ENCODE data around the gene NUDT14. TPM values are rescaled to one million over a fixed set of nuclear protein-coding genes. Genes with fewer than 3 reads are reported as not detected.

The NUDT14 gene
- total RNA-seq, 1 experiment from 2014 or later = 31.8 TPM

DNA sequence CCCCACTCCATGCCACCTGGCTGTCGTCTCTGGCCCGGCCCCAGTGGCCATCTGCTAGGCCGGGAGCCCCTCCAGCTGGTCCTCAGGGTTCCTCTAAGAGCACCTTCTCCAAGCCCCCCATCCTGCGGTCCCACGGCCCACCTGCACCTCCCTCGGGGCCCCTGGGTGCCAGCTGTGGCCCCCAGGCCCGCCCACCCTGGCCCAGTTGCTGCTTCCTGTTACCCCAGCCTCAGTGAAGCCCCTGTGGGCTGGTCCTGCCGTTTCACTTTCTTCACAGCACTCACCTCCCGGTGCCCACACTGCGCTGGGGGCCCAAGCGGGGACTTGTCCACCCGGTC lies 27.6 kb upstream of the NUDT14 start:
- Histone ChIP-seq H3K27ac (no peak overlapping the region), H3K4me1 (replicated peaks) (no peaks in the 10 kb centered on the region), H3K9me3 (replicated peaks) (no peaks in the 10 kb centered on the region), H3K4me3 (no peak overlapping the region), H3K36me3 (peaks cover 4% of the 10 kb centered on the region; the same call in 1 of the 2 replicates), H3K27me3 (replicated peaks) (no peaks in the 10 kb centered on the region)
- no peak for DNase-seq (ENCODE audit: low read depth in 1 of 2, low spot score in 2 of 2)

GRCh38 chr14:105207996-105208737 lies 27.1 kb upstream of the NUDT14 start:
- Histone ChIP-seq H3K27me3 (replicated peaks) (no peaks in the 10 kb centered on the region), H3K9me3 (replicated peaks) (no peaks in the 10 kb centered on the region), H3K36me3 (peaks cover 4% of the 10 kb centered on the region; the same call in 1 of the 2 replicates), H3K4me1 (replicated peaks) (peaks cover 1% of the 10 kb centered on the region), H3K4me3 (no peak overlapping the region), H3K27ac (no peak overlapping the region)
- DNase-seq (ENCODE audit: low read depth in 1 of 2, low spot score in 2 of 2) = no peak

DNA sequence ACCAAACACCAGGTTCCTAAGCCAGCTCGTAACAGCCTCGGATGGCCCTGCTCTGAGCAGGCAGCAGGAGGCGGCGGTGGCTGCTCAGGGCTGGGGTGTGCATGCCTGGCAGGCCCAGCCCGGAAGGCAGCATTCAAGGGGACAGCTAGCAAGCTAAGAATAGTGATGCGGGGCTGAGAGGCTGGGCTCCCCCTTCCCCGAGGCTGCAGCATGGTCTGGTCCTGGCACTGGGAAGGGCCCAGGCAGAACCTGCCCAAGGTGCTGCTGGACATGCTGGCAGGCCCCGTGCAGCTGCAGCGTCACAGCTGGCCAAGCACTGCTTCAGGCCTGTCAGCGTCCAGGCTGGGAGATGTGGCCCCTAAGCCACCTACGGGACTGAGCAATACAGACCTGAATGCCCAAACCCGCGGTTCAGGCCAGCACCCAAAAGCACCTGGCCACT lies 26.4 kb upstream of the NUDT14 start:
- peaks cover 4% of the 10 kb centered on the region; the same call in 1 of the 2 replicates for H3K36me3 ChIP-seq
- H3K4me3 ChIP-seq = no peak overlapping the region
- H3K27ac ChIP-seq = no peak overlapping the region
- DNase-seq (ENCODE audit: low read depth in 1 of 2, low spot score in 2 of 2) = no peak
- no peaks in the 10 kb centered on the region for H3K9me3 ChIP-seq (replicated peaks)
- no peaks in the 10 kb centered on the region for H3K27me3 ChIP-seq (replicated peaks)
- peaks cover 8% of the 10 kb centered on the region for H3K4me1 ChIP-seq (replicated peaks)

DNA sequence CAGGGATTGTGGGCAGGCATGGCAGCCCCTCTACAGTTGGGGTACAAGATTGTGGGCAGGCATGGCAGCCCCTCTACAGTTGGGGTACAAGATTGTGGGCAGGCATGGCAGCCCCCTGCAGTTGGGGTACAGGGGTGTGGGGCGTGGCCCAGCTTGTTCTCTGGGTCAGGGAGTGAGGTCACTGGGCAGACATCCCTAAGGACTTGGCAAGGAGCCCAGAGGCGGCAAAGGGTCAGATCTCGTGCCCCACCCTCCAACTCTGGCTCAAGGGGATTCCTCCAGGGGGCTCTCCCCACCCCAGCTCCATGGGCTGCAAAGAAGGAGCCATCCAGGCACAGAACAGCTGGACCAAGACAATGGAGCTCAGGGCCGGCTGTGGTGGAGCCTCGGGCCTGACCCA lies 25.8 kb upstream of the NUDT14 start:
- no peak overlapping the region for H3K27ac ChIP-seq
- H3K27me3 ChIP-seq (replicated peaks) = no peaks in the 10 kb centered on the region
- DNase-seq (ENCODE audit: low read depth in 1 of 2, low spot score in 2 of 2) = no peak

DNA sequence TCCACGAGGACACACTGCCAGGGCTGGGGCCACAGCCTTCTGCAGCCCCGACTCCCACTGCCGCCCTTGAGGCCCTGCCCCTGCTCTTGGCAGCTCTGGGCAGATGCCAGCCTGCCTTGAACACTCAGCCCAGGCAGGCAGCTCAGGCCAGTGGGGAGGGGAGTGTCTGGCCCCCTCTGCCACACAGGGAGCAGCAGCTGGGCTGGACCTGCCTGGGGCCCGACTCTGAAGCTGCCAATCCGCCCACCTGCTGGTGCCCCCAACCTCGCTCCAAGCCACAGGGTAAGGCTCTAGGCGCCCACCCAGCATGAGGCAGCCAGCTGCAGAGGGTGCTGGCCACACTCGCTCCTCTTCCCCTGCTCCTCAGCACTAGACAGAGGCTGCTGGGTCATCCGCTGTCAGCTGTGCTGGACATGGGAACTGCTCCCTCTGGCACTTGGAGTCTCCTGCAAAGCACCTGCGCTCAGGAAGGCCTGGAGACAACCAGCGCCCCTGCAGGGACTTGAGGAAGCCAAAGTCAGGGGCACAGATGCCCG lies 24.6 kb upstream of the NUDT14 start:
- peaks cover 4% of the 10 kb centered on the region; the same call in 1 of the 2 replicates for H3K36me3 ChIP-seq
- DNase-seq (ENCODE audit: low read depth in 1 of 2, low spot score in 2 of 2) = peak in 1 of 2 experiments; percentile 8
- no peak overlapping the region for H3K4me3 ChIP-seq
- no peaks in the 10 kb centered on the region for H3K27me3 ChIP-seq (replicated peaks)
- no peaks in the 10 kb centered on the region for H3K9me3 ChIP-seq (replicated peaks)
- no peak overlapping the region for H3K27ac ChIP-seq
- H3K4me1 ChIP-seq (replicated peaks) = peaks cover 26% of the 10 kb centered on the region

More for the DNA sequence above, 25.8 kb upstream of the NUDT14 start:
- H3K36me3 ChIP-seq = peaks cover 4% of the 10 kb centered on the region; the same call in 1 of the 2 replicates
- H3K4me1 ChIP-seq (replicated peaks) = peaks cover 14% of the 10 kb centered on the region
- no peaks in the 10 kb centered on the region for H3K9me3 ChIP-seq (replicated peaks)
- no peak overlapping the region for H3K4me3 ChIP-seq

DNA sequence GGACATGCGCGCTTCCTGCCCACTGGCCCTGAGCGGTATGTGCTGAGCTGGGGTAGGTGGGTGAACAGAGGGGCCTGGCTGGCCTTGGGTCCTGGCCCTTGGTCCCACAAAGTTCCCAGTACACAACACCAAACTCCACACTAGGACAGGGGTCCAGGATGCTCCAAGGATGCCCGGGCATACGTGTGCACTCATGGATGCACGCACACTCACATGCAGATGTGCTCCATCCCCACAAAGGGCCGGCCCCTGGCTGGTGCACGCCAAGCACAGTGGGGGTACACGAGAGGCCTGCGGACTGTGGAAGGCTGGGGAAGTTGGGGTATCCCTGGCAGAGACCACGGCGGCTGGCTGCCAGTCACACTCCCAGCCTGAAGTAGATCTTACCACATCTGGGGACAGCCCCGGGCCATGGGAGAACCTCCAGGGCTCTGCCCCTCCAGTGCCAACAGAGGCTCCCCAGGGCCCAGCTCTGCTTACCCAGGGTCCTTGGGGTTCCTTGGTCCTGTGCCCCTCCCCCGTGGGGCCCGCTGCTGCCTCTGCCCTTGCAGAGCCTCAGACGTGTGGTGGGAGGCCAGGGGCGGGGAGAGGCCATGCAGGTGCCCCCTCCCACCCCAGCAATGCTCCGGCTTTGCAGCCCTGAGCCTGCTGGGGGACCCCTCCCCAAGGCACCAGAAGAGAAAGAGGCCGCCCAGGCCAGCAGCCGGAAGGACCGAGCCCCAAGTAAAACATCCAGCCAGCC lies 24.0 kb upstream of the NUDT14 start:
- Histone ChIP-seq H3K36me3 (peaks cover 2% of the 10 kb centered on the region; the same call in 1 of the 2 replicates), H3K27ac (no peak overlapping the region), H3K27me3 (replicated peaks) (no peaks in the 10 kb centered on the region), H3K4me3 (no peak overlapping the region), H3K4me1 (replicated peaks) (peaks cover 28% of the 10 kb centered on the region), H3K9me3 (replicated peaks) (no peaks in the 10 kb centered on the region)
- no peak for DNase-seq (ENCODE audit: low read depth in 1 of 2, low spot score in 2 of 2)

GRCh38 chr14:105204206-105204930 lies 23.3 kb upstream of the NUDT14 start:
- H3K27me3 ChIP-seq (replicated peaks) = no peaks in the 10 kb centered on the region
- peaks cover 35% of the 10 kb centered on the region for H3K4me1 ChIP-seq (replicated peaks)
- H3K36me3 ChIP-seq = no peaks in the 10 kb centered on the region
- DNase-seq (ENCODE audit: low read depth in 1 of 2, low spot score in 2 of 2) = no peak
- no peak overlapping the region for H3K27ac ChIP-seq
- H3K9me3 ChIP-seq (replicated peaks) = no peaks in the 10 kb centered on the region
- no peak overlapping the region for H3K4me3 ChIP-seq

GRCh38 chr14:105203701-105204100 lies 22.6 kb upstream of the NUDT14 start:
- peaks cover 42% of the 10 kb centered on the region for H3K4me1 ChIP-seq (replicated peaks)
- no peaks in the 10 kb centered on the region for H3K27me3 ChIP-seq (replicated peaks)
- H3K36me3 ChIP-seq = no peaks in the 10 kb centered on the region
- no peak for DNase-seq (ENCODE audit: low read depth in 1 of 2, low spot score in 2 of 2)
- H3K27ac ChIP-seq = no peak overlapping the region
- H3K9me3 ChIP-seq (replicated peaks) = no peaks in the 10 kb centered on the region
- H3K4me3 ChIP-seq = no peak overlapping the region

DNA sequence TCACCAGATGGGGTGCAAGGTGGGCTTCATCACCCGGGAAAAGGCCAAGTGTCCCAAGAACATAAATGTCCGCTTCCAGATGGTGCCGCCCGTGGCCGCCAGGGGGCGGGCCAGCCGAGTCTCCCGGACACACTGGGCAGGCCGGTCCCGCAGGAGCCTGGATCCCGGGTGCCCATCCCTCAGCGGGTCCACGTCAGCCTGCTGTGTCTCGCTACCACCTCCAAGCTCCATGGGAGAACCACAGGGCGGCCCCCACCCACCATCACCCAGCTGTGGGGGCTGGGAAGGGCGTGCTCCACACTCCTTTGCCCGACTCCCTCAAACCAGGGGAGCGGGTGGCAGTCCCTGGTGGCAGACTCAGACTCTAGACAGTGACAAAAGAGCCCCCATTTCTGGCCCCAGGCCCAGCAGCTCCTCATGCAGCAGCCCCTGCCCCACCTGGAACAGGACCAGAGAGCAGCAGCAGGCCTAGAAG lies 22.0 kb upstream of the NUDT14 start:
- no peaks in the 10 kb centered on the region for H3K9me3 ChIP-seq (replicated peaks)
- peaks cover 48% of the 10 kb centered on the region for H3K4me1 ChIP-seq (replicated peaks)
- H3K27me3 ChIP-seq (replicated peaks) = no peaks in the 10 kb centered on the region
- H3K4me3 ChIP-seq = no peak overlapping the region
- DNase-seq (ENCODE audit: low read depth in 1 of 2, low spot score in 2 of 2) = peak; percentile 69 to 80
- H3K27ac ChIP-seq = no peak overlapping the region
- H3K36me3 ChIP-seq = no peaks in the 10 kb centered on the region

DNA sequence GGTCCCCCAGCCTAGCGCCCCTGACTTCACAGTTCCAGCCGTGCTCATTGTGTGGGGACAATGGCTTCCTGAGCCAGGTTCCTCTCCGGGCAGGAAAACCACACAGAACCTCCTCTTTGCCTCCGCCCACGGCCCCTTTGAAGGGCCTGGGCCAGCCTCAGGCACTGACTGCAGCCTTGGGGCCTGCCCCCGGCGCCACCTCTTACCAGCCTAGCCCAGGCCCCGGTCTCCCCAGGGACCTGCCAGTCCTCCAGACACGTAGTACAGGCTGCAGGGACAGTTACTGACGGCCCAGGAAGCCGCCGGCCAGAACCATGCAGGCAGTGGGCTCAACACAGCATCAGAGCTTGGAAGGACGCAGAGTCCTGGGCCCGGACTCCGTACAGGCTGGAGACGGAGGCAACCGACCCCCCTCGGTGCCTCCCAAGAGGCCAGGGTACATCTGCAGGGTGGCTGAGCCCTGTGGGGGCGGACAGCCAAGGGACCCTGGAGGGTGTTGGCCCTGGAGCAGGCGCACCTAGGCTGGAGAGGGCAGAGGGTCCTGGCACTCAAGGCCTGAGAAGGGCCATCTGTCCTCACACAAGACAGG lies 20.9 kb upstream of the NUDT14 start:
- DNase-seq (ENCODE audit: low read depth in 1 of 2, low spot score in 2 of 2) = peak in 1 of 2 experiments; percentile 36
- H3K9me3 ChIP-seq (replicated peaks) = no peaks in the 10 kb centered on the region
- H3K27ac ChIP-seq = peak overlapping the region; percentile 44; the same call in 1 of the 2 replicates
- H3K27me3 ChIP-seq (replicated peaks) = no peaks in the 10 kb centered on the region
- H3K36me3 ChIP-seq = no peaks in the 10 kb centered on the region
- peaks cover 59% of the 10 kb centered on the region for H3K4me1 ChIP-seq (replicated peaks)
- no peak overlapping the region for H3K4me3 ChIP-seq

GRCh38 chr14:105201156-105201924 lies 20.2 kb upstream of the NUDT14 start:
- no peak for DNase-seq (ENCODE audit: low read depth in 1 of 2, low spot score in 2 of 2)

GRCh38 chr14:105200641-105201040 lies 19.5 kb upstream of the NUDT14 start:
- Histone ChIP-seq H3K36me3 (no peaks in the 10 kb centered on the region), H3K9me3 (replicated peaks) (no peaks in the 10 kb centered on the region), H3K27me3 (replicated peaks) (no peaks in the 10 kb centered on the region), H3K4me1 (replicated peaks) (peaks cover 72% of the 10 kb centered on the region), H3K4me3 (no peak overlapping the region), H3K27ac (no peak overlapping the region)
- no peak for DNase-seq (ENCODE audit: low read depth in 1 of 2, low spot score in 2 of 2)

More at GRCh38 chr14:105201156-105201924, 20.2 kb upstream of the NUDT14 start:
- no peaks in the 10 kb centered on the region for H3K9me3 ChIP-seq (replicated peaks)
- no peak overlapping the region for H3K4me3 ChIP-seq
- H3K27me3 ChIP-seq (replicated peaks) = no peaks in the 10 kb centered on the region
- H3K36me3 ChIP-seq = no peaks in the 10 kb centered on the region
- H3K4me1 ChIP-seq (replicated peaks) = peaks cover 65% of the 10 kb centered on the region
- H3K27ac ChIP-seq = peak overlapping the region; percentile 44; the same call in 1 of the 2 replicates
